NCI-H128 (cell line): Measurements from ENCODE around the gene RBM4.

Experiments used
- DNase-seq: peaks from one replicate; lab custom pipeline; 2025; ENCODE audit not compliant: unreplicated experiment; lab: John Stamatoyannopoulos, UW

Gene RBM4

GRCh38 chr11:66649903-66650302 lies 11.4 kb downstream of the RBM4 start:
- no peak for DNase-seq

GRCh38 chr11:66651016-66651415 lies 12.5 kb downstream of the RBM4 start:
- no peak for DNase-seq

GRCh38 chr11:66652651-66653050 lies 14.1 kb downstream of the RBM4 start:
- DNase-seq = no peak

- DNase-seq = no peak
Measured at GRCh38 chr11:66653123-66653522, 14.6 kb downstream of the RBM4 start.

- no peak for DNase-seq
Measured at GRCh38 chr11:66659763-66660162, 21.3 kb downstream of the RBM4 start.

- no peak for DNase-seq
Measured at GRCh38 chr11:66663741-66664296, 25.3 kb downstream of the RBM4 start.

- DNase-seq = no peak
Measured at GRCh38 chr11:66665369-66665768, 26.9 kb downstream of the RBM4 start.

GRCh38 chr11:66670816-66671215 lies 32.3 kb downstream of the RBM4 start:
- no peak for DNase-seq

GRCh38 chr11:66674964-66675602 lies 36.6 kb downstream of the RBM4 start:
- no peak for DNase-seq

GRCh38 chr11:66676282-66676919 lies 37.9 kb downstream of the RBM4 start:
- DNase-seq = no peak

GRCh38 chr11:66676931-66677598 lies 38.6 kb downstream of the RBM4 start:
- DNase-seq = no peak

GRCh38 chr11:66677599-66678375 lies 39.3 kb downstream of the RBM4 start, which contains the start of gene RBM4B:
Gene RBM4B, minus strand, starts transcription at chr11:66677887. Its CDS starts 808 bp downstream, at chr11:66677079.
- peak; percentile 91 for DNase-seq

GRCh38 chr11:66680966-66681645 lies 42.6 kb downstream of the RBM4 start:
- DNase-seq = no peak

GRCh38 chr11:66683877-66684276 lies 45.4 kb downstream of the RBM4 start:
- no peak for DNase-seq

GRCh38 chr11:66684635-66685034 lies 46.1 kb downstream of the RBM4 start:
- no peak for DNase-seq

- DNase-seq = no peak
Measured at GRCh38 chr11:66685276-66686099, 47.0 kb downstream of the RBM4 start.

- DNase-seq = no peak
Measured at GRCh38 chr11:66686100-66686785, 47.7 kb downstream of the RBM4 start.

- DNase-seq = no peak
Measured at GRCh38 chr11:66686801-66687750, 48.6 kb downstream of the RBM4 start.
